GM12891 (cell line): Measurements from ENCODE around the gene PRKN.

Experiments
- DNase-seq: peaks from one replicate; pipeline ENCODE4 v3.0.0; 2011; ENCODE audit warnings: low spot score; ENCODE audit not compliant: insufficient read length
- FAIRE-seq: peaks from 2 replicates; lab custom pipeline; 2011; peaks lifted over from hg19 to GRCh38; lab: Jason Lieb, UNC
- PAX5 ChIP-seq: IDR thresholded peaks from 2 replicates; pipeline ENCODE4 v1.6.1; 2011; ENCODE audit warnings: low read length, moderate library complexity, mild to moderate bottlenecking; ENCODE audit not compliant: insufficient read depth, severe bottlenecking
- POLR2A ChIP-seq: IDR thresholded peaks from 2 replicates; pipeline ENCODE4 v1.6.1; 2011; ENCODE audit warnings: low read depth, low read length, control low read depth
- POLR2AphosphoS5 ChIP-seq: IDR thresholded peaks from 2 replicates; pipeline ENCODE4 v1.6.1; 2011; ENCODE audit warnings: low read depth, low read length, control low read depth
- POU2F2 ChIP-seq: IDR thresholded peaks from 2 replicates; pipeline ENCODE4 v1.6.1; 2011; ENCODE audit warnings: low read depth, mild to moderate bottlenecking, control low read depth, low read length, moderate library complexity
- SPI1 ChIP-seq: IDR thresholded peaks from 2 replicates; pipeline ENCODE4 v1.6.1; 2011; ENCODE audit warnings: low read depth, low read length, control low read depth
- TAF1 ChIP-seq: IDR thresholded peaks from 2 replicates; pipeline ENCODE4 v1.6.1; 2011; ENCODE audit warnings: low read depth, low read length, control low read depth

Gene PRKN

GRCh38 chr6:161438430-161439030 lies 1289.0 kb downstream of the PRKN start:
- FAIRE-seq, result no peak
- no peak for TF ChIP-seq POU2F2
- DNase-seq, result no peak

- no peak for TF ChIP-seq POLR2AphosphoS5
- no peak for FAIRE-seq
- no peak for DNase-seq
Measured at GRCh38 chr6:161437851-161438250, 1289.7 kb downstream of the PRKN start.

GRCh38 chr6:161436106-161436876 lies 1291.3 kb downstream of the PRKN start:
- TF ChIP-seq SPI1 (no peak), POU2F2 (no peak), POLR2A (no peak), PAX5 (no peak), POLR2AphosphoS5 (no peak), TAF1 (no peak)
- no peak for FAIRE-seq
- DNase-seq, result no peak

GRCh38 chr6:161435748-161436070 lies 1291.9 kb downstream of the PRKN start:
- TF ChIP-seq POLR2A, result no peak
- no peak for TF ChIP-seq POLR2AphosphoS5
- TF ChIP-seq SPI1, result no peak
- no peak for TF ChIP-seq POU2F2
- TF ChIP-seq PAX5, result no peak
- TF ChIP-seq TAF1, result no peak
- FAIRE-seq (no peak), DNase-seq (no peak)

- no peak for TF ChIP-seq POLR2A
- no peak for TF ChIP-seq SPI1
- TF ChIP-seq POU2F2, result no peak
- TF ChIP-seq PAX5, result no peak
- no peak for TF ChIP-seq TAF1
- no peak for TF ChIP-seq POLR2AphosphoS5
- FAIRE-seq (no peak), DNase-seq (no peak)
Measured at GRCh38 chr6:161434921-161435747, 1292.4 kb downstream of the PRKN start.

- FAIRE-seq, result no peak
- no peak for DNase-seq
- TF ChIP-seq POU2F2 (no peak), SPI1 (no peak), PAX5 (no peak), POLR2AphosphoS5 (no peak), TAF1 (no peak), POLR2A (no peak)
Measured at GRCh38 chr6:161434350-161434749, 1293.2 kb downstream of the PRKN start.

- no peak for FAIRE-seq
- TF ChIP-seq POU2F2, result no peak
- TF ChIP-seq POLR2AphosphoS5, result no peak
- TF ChIP-seq PAX5, result no peak
- no peak for TF ChIP-seq TAF1
- TF ChIP-seq SPI1, result no peak
- no peak for TF ChIP-seq POLR2A
Measured at GRCh38 chr6:161432546-161432945, 1295.0 kb downstream of the PRKN start.

GRCh38 chr6:161429921-161430490 lies 1297.6 kb downstream of the PRKN start:
- DNase-seq (no peak), FAIRE-seq (no peak)
- no peak for TF ChIP-seq POU2F2
- no peak for TF ChIP-seq SPI1
- TF ChIP-seq POLR2A, result no peak
- no peak for TF ChIP-seq PAX5
- no peak for TF ChIP-seq POLR2AphosphoS5
- TF ChIP-seq TAF1, result no peak

More at GRCh38 chr6:161432546-161432945, 1295.0 kb downstream of the PRKN start:
- no peak for DNase-seq

- DNase-seq (no peak), FAIRE-seq (no peak)
- TF ChIP-seq SPI1 (no peak), POLR2AphosphoS5 (no peak), POLR2A (no peak), PAX5 (no peak), POU2F2 (no peak), TAF1 (no peak)
Measured at GRCh38 chr6:161424421-161424820, 1303.1 kb downstream of the PRKN start.
